HepG2 (cell line): Measurements from ENCODE around the gene COQ9. TPM values are rescaled to one million over a fixed set of nuclear protein-coding genes. Genes with fewer than 3 reads are reported as not detected.
A peak's percentile ranks its signal among the peaks of the same experiment; 100 is the strongest.

Experiments used
- HNRNPH1 ChIP-seq: fragments of 200-400 bp; formaldehyde crosslinking; optimal IDR thresholded peaks from 2 replicates; pipeline ENCODE3; 2017; ENCODE audit warnings: mild to moderate bottlenecking, low read depth, low read length
- KAT8 ChIP-seq: IDR thresholded peaks from 2 replicates; pipeline ENCODE4 v1.6.1; 2016; ENCODE audit warnings: missing genetic modification reagents, missing compliant biosample characterization
- POLR2G ChIP-seq: fragments of 200-400 bp; formaldehyde crosslinking; IDR thresholded peaks from 2 replicates; pipeline ENCODE4 v1.6.1; 2018; ENCODE audit warnings: mild to moderate bottlenecking, low read depth, low read length, moderate library complexity
- ZNF646 ChIP-seq: sonication (generic); formaldehyde crosslinking; IDR thresholded peaks from 2 replicates; pipeline ENCODE4 v1.9.0; 2021; ENCODE audit warnings: mild to moderate bottlenecking, missing genetic modification reagents
- polyA plus RNA-seq, 8 experiments: library from polyadenylated mRNA; depleted of rRNA in 3 of 8; stranded (reverse) in 7 of 8; unstranded in 1 of 8; fragments of >200 nt; fragmentation: Illumina TruSeq in 4 of 8; extraction: Trizol in 4 of 8; gene quantifications; 2 replicates each; pipeline versions ENCODE4 v1.2.1 to v1.2.3, GENCODE V29; 2011 to 2016; ENCODE audit warnings: low read depth in 4 of 8, missing spikeins in 1 of 8, mixed read lengths in 1 of 8; ENCODE audit not compliant: insufficient read depth in 1 of 8
- total RNA-seq, 5 experiments: library from RNA; depleted of rRNA; stranded (reverse); fragments of >200 nt; fragmentation: Illumina TruSeq; extraction: Trizol; gene quantifications; 2 replicates each; pipeline ENCODE4 v1.2.3, GENCODE V29; 2016; ENCODE audit warnings: low read depth in 1 of 5
- TF ChIP-seq, protein P1 (sequence below): sonication (generic); formaldehyde crosslinking; IDR thresholded peaks from 2 replicates; pipeline ENCODE4 v1.4.0; 2020; ENCODE audit warnings: mild to moderate bottlenecking, missing genetic modification reagents
- TF ChIP-seq, protein P2 (sequence below): fragments of 450-650 bp; IDR thresholded peaks from 2 replicates; pipeline ENCODE4 v1.6.1; 2017; ENCODE audit warnings: mild to moderate bottlenecking
- TF ChIP-seq, protein P3 (sequence below), 2 experiments: sonication (generic) in 1 of 2; formaldehyde crosslinking in 1 of 2; IDR thresholded peaks; 2 replicates each; pipeline versions ENCODE4 v1.5.1 to v1.6.1; 2011 to 2020; ENCODE audit warnings: borderline replicate concordance in 1 of 2, low read depth in 1 of 2, low read length in 1 of 2, mild to moderate bottlenecking in 1 of 2, missing genetic modification reagents in 1 of 2, moderate library complexity in 1 of 2

Gene COQ9
- total and polyA plus RNA-seq, 2 of the 13 experiments (the other 11 are each of a cell fraction or from before 2014, with no cell fraction given): 57.5 to 108 TPM

- TF ChIP-seq ZNF646 (CRISPR knock-in tag) (no peak; the same call in 1 of the 2 replicates), POLR2G (peak; percentile 52; the same call in 1 of the 2 replicates), HNRNPH1 (no peak), KAT8 (peak; percentile 74)
- TF ChIP-seq, protein P1, sequence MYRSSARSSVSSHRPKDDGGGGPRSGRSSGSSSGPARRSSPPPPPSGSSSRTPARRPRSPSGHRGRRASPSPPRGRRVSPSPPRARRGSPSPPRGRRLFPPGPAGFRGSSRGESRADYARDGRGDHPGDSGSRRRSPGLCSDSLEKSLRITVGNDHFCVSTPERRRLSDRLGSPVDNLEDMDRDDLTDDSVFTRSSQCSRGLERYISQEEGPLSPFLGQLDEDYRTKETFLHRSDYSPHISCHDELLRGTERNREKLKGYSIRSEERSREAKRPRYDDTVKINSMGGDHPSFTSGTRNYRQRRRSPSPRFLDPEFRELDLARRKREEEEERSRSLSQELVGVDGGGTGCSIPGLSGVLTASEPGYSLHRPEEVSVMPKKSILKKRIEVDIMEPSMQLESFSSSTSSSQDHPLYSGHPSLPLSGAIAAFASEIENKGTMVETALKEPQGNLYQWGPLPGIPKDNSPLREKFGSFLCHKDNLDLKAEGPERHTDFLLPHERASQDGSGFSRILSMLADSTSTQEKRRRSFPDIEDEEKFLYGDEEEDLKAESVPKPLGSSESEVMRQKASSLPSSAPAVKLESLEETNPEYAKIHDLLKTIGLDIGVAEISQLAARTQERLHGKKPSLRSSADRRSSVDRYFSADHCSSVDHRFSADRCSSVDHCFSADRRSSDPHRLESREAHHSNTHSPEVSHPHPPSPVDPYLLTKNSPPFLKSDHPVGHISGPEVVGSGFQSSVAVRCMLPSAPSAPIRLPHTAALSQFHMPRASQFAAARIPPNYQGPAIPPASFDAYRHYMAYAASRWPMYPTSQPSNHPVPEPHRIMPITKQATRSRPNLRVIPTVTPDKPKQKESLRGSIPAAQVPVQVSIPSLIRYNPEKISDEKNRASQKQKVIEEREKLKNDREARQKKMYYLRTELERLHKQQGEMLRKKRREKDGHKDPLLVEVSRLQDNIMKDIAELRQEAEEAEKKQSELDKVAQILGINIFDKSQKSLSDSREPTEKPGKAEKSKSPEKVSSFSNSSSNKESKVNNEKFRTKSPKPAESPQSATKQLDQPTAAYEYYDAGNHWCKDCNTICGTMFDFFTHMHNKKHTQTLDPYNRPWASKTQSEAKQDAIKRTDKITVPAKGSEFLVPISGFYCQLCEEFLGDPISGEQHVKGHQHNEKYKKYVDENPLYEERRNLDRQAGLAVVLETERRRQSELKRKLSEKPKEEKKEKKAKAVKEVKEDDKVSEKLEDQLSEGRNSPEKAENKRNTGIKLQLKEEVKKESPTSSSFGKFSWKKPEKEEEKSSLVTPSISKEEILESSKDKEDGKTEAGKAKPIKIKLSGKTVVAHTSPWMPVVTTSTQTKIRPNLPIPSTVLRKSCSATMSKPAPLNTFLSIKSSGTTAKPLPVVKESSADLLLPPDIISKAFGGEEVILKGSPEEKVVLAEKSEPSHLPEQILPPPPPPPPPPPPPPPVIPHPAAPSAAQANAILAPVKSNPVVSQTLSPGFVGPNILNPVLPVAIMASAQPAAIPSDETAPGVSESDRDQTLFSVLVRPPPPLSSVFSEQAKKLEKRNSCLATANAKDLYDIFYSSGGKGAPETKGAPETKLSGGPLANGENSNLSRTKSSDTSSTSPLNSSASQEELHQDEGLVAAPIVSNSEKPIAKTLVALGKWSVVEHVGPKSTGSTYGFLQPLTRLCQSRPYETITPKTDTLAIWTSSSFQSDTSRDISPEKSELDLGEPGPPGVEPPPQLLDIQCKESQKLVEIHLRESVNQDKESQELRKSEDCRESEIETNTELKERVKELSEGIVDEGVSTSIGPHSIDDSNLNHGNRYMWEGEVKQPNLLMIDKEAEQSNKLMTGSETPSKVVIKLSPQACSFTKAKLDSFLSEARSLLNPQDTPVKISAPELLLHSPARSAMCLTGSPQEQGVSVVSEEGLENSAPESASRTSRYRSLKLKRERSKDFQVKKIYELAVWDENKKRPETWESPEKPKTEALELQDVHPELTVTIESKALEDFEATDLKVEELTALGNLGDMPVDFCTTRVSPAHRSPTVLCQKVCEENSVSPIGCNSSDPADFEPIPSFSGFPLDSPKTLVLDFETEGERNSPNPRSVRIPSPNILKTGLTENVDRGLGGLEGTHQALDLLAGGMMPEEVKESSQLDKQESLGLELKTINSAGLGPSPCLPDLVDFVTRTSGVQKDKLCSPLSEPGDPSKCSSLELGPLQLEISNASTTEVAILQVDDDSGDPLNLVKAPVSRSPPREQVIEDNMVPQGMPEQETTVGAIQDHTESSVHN (CRISPR knock-in tag): no peak
- TF ChIP-seq, protein P2, sequence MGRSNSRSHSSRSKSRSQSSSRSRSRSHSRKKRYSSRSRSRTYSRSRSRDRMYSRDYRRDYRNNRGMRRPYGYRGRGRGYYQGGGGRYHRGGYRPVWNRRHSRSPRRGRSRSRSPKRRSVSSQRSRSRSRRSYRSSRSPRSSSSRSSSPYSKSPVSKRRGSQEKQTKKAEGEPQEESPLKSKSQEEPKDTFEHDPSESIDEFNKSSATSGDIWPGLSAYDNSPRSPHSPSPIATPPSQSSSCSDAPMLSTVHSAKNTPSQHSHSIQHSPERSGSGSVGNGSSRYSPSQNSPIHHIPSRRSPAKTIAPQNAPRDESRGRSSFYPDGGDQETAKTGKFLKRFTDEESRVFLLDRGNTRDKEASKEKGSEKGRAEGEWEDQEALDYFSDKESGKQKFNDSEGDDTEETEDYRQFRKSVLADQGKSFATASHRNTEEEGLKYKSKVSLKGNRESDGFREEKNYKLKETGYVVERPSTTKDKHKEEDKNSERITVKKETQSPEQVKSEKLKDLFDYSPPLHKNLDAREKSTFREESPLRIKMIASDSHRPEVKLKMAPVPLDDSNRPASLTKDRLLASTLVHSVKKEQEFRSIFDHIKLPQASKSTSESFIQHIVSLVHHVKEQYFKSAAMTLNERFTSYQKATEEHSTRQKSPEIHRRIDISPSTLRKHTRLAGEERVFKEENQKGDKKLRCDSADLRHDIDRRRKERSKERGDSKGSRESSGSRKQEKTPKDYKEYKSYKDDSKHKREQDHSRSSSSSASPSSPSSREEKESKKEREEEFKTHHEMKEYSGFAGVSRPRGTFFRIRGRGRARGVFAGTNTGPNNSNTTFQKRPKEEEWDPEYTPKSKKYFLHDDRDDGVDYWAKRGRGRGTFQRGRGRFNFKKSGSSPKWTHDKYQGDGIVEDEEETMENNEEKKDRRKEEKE: no peak
- TF ChIP-seq, protein P3, sequence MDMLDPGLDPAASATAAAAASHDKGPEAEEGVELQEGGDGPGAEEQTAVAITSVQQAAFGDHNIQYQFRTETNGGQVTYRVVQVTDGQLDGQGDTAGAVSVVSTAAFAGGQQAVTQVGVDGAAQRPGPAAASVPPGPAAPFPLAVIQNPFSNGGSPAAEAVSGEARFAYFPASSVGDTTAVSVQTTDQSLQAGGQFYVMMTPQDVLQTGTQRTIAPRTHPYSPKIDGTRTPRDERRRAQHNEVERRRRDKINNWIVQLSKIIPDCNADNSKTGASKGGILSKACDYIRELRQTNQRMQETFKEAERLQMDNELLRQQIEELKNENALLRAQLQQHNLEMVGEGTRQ (IDR thresholded peaks at IDR 0.05; ENCODE audit: low read depth, low read length): no peak
- TF ChIP-seq, protein P3 (CRISPR knock-in tag; IDR thresholded peaks at IDR 0.05; ENCODE audit: borderline replicate concordance): 0 out of 2 replicates have a peak, but pooled peaks have one; percentile 30
Observed at GRCh38 chr16:57482845-57483545, 35.7 kb downstream of the COQ9 start (continued).
